PC-3 (cell line): ENCODE results near the gene JARID2. TPM values are rescaled to one million over a fixed set of nuclear protein-coding genes. Genes with fewer than 3 reads are reported as not detected.

Experiments
- ATAC-seq: fragments of 200-7000 bp; cut with Tn5 transposase; 2 replicates; pipeline ENCODE4 v1.9.1; 2020; ENCODE audit warnings: mild to moderate bottlenecking, moderate library complexity
- BruUV-seq: library from RNA; stranded (reverse); fragments of 400-500 nt; replicated peaks from 2 replicates; lab custom pipeline; 2021; lab: Mats Ljungman, UMichigan
- CTCF ChIA-PET: fragments of 300-600 bp; sonication (Branson Sonifier 250); formaldehyde crosslinking; loops from one replicate; lab custom pipeline; 2022; ENCODE audit warnings: antibody characterized with exemption; lab: Charles Lee
- POLR2A ChIA-PET: fragments of 300-600 bp; sonication (Branson Sonifier 250); formaldehyde crosslinking; loops from one replicate; lab custom pipeline; 2022; ENCODE audit warnings: antibody characterized with exemption; ENCODE audit not compliant: unreplicated experiment; lab: Charles Lee
- DNase-seq: peaks from one replicate; pipeline ENCODE4 v3.0.0-alpha.2; 2015
- H2AFZ ChIP-seq: fragments of 300-600 bp; sonication (generic); 2 replicates; pipeline ENCODE4 v1.6.0; 2016; ENCODE audit warnings: antibody characterized with exemption, low read length
- H3F3A ChIP-seq: fragments of 300-600 bp; sonication (generic); one replicate; pipeline ENCODE4 v1.6.0; 2017; ENCODE audit warnings: antibody characterized with exemption, low read length, control low read depth, mild to moderate bottlenecking; ENCODE audit not compliant: unreplicated experiment
- H3K27ac ChIP-seq: fragments of 300-600 bp; sonication (generic); 2 replicates; pipeline ENCODE4 v1.5.1; 2016; ENCODE audit warnings: mild to moderate bottlenecking, low read length
- H3K27me3 ChIP-seq: fragments of 300-600 bp; sonication (generic); 2 replicates; pipeline ENCODE4 v1.6.1; 2016; ENCODE audit warnings: low read length, mixed read lengths
- H3K36me3 ChIP-seq: fragments of 300-600 bp; sonication (generic); 2 replicates; pipeline ENCODE4 v1.6.1; 2016; ENCODE audit warnings: low read depth, mixed run types, low read length, mixed read lengths
- H3K4me1 ChIP-seq: fragments of 300-600 bp; sonication (generic); 2 replicates; pipeline ENCODE4 v1.5.1; 2016; ENCODE audit warnings: low read length; ENCODE audit not compliant: insufficient read depth
- H3K4me2 ChIP-seq: fragments of 300-600 bp; sonication (generic); 2 replicates; pipeline ENCODE4 v1.6.0; 2016; ENCODE audit warnings: low read length
- H3K4me3 ChIP-seq: fragments of 300-600 bp; sonication (generic); 2 replicates; pipeline ENCODE4 v1.5.1; 2016; ENCODE audit warnings: mild to moderate bottlenecking, low read length, mixed read lengths
- H3K79me2 ChIP-seq: fragments of 300-600 bp; sonication (generic); 2 replicates; pipeline ENCODE4 v1.6.1; 2017; ENCODE audit warnings: low read length, mixed read lengths
- H3K9ac ChIP-seq: fragments of 300-600 bp; sonication (generic); 2 replicates; pipeline ENCODE4 v1.6.0; 2016; ENCODE audit warnings: mild to moderate bottlenecking, low read length
- H3K9me2 ChIP-seq: fragments of 300-600 bp; sonication (generic); replicated peaks from 2 replicates; pipeline ENCODE4 v1.6.1; 2016; ENCODE audit warnings: mixed run types, low read length, mixed read lengths
- H3K9me3 ChIP-seq: fragments of 300-600 bp; sonication (generic); 2 replicates; pipeline ENCODE4 v1.6.1; 2016; ENCODE audit warnings: low read length, mixed read lengths
- H4K20me1 ChIP-seq: fragments of 300-600 bp; sonication (generic); 2 replicates; pipeline ENCODE4 v1.6.1; 2016; ENCODE audit warnings: low read length, mixed read lengths
- CTCF ChIP-seq: fragments of 300-600 bp; sonication (generic); conservative IDR thresholded peaks from 2 replicates; pipeline ENCODE4 v1.5.1; 2017; ENCODE audit warnings: antibody characterized with exemption, low read depth, mild to moderate bottlenecking, low read length
- EZH2 ChIP-seq: fragments of 300-600 bp; sonication (generic); IDR thresholded peaks from one replicate; pipeline ENCODE4 v1.6.1; 2017; ENCODE audit warnings: antibody characterized with exemption, mild to moderate bottlenecking, low read length; ENCODE audit not compliant: unreplicated experiment
- EZH2phosphoT487 ChIP-seq: fragments of 300-600 bp; sonication (generic); IDR thresholded peaks from 2 replicates; pipeline ENCODE4 v1.6.1; 2018; ENCODE audit warnings: mild to moderate bottlenecking, antibody characterized with exemption, low read length, borderline replicate concordance
- intact Hi-C: fragments of 100-400 bp; cut with micrococcal nuclease; formaldehyde crosslinking; loops from 2 replicates; pipeline ENCODE4 v1.9.0; 2023
- total RNA-seq: library from RNA; depleted of rRNA; stranded (reverse); fragments of >200 nt; gene quantifications from 2 replicates; pipeline ENCODE4 v1.2.3, GENCODE V29; 2014

The JARID2 gene
- total RNA-seq, 1 experiment from 2014 or later = 11.0 TPM

GRCh38 chr6:15363164-15363522, 117.3 kb downstream of the JARID2 start:
- Histone ChIP-seq H3K27me3 (no peaks in the 10 kb centered on the region), H3K9me3 (no peaks in the 10 kb centered on the region), H3K9ac (no peak overlapping the region), H3K4me1 (peaks cover 20% of the 10 kb centered on the region), H3K36me3 (0 out of 2 replicates have a peak, but pooled peaks cover 2% of the 10 kb centered on the region), H3K79me2 (peaks cover 88% of the 10 kb centered on the region), H3K4me2 (no peak overlapping the region), H3K4me3 (no peak overlapping the region), H4K20me1 (0 out of 2 replicates have a peak, but pooled peaks cover 7% of the 10 kb centered on the region), H3K27ac (no peak overlapping the region), H3K9me2 (no peaks in the 10 kb centered on the region), H3F3A (no peaks in the 10 kb centered on the region), H2AFZ (no peak overlapping the region)
- TF ChIP-seq CTCF = no peak
- TF ChIP-seq EZH2phosphoT487 = no peak
- TF ChIP-seq EZH2 = no peak
- no TSS peak for BruUV-seq
- intact Hi-C loops = no loop called here
- ATAC-seq (no peak), DNase-seq (no peak)
- ChIA-PET POLR2A (no interaction called here), CTCF (no interaction called here)

GRCh38 chr6:15363523-15364400, 117.9 kb downstream of the JARID2 start:
- ChIA-PET POLR2A (no interaction called here), CTCF (no interaction called here)
- no peaks in the 10 kb centered on the region for H3K27me3 ChIP-seq
- no peaks in the 10 kb centered on the region for H3F3A ChIP-seq
- no peaks in the 10 kb centered on the region for H3K9me3 ChIP-seq
- intact Hi-C loops = no loop called here
- ATAC-seq (no peak), DNase-seq (no peak)
- BruUV-seq = no TSS peak
- no peak overlapping the region for H3K27ac ChIP-seq
- H3K4me3 ChIP-seq = no peak overlapping the region
- H3K4me2 ChIP-seq = no peak overlapping the region
- no peaks in the 10 kb centered on the region for H3K9me2 ChIP-seq
- 0 out of 2 replicates have a peak, but pooled peaks cover 3% of the 10 kb centered on the region for H3K36me3 ChIP-seq
- H2AFZ ChIP-seq = no peak overlapping the region
- TF ChIP-seq EZH2phosphoT487 (no peak), CTCF (no peak), EZH2 (no peak)
- H4K20me1 ChIP-seq = 0 out of 2 replicates have a peak, but pooled peaks cover 7% of the 10 kb centered on the region
- H3K79me2 ChIP-seq = peaks cover 89% of the 10 kb centered on the region
- H3K9ac ChIP-seq = no peak overlapping the region
- H3K4me1 ChIP-seq = peaks cover 18% of the 10 kb centered on the region

- CTCF ChIA-PET = interaction anchor here (0.5 kb wide), 1 partner anchor 914 kb away, joined by 3 read pairs; no protein-coding TSS in a partner anchor
- BruUV-seq = no TSS peak
- ATAC-seq = no peak
Measured at GRCh38 chr6:15364401-15365037, 118.7 kb downstream of the JARID2 start.

More at GRCh38 chr6:15364401-15365037, 118.7 kb downstream of the JARID2 start:
- 0 out of 2 replicates have a peak, but pooled peaks cover 3% of the 10 kb centered on the region for H3K36me3 ChIP-seq
- no peak overlapping the region for H3K4me2 ChIP-seq
- no peak for DNase-seq
- no peak overlapping the region for H3K9ac ChIP-seq
- H3K27ac ChIP-seq = no peak overlapping the region
- H3K9me2 ChIP-seq = no peaks in the 10 kb centered on the region
- H3K79me2 ChIP-seq = peaks cover 91% of the 10 kb centered on the region
- no peaks in the 10 kb centered on the region for H3F3A ChIP-seq
- intact Hi-C loops = no loop called here
- TF ChIP-seq EZH2phosphoT487 = no peak
- no peak for TF ChIP-seq CTCF
- TF ChIP-seq EZH2 = no peak
- H3K4me1 ChIP-seq = peaks cover 11% of the 10 kb centered on the region
- 0 out of 2 replicates have a peak, but pooled peaks cover 7% of the 10 kb centered on the region for H4K20me1 ChIP-seq
- POLR2A ChIA-PET = no interaction called here
- no peak overlapping the region for H3K4me3 ChIP-seq
- H3K27me3 ChIP-seq = no peaks in the 10 kb centered on the region
- no peak overlapping the region for H2AFZ ChIP-seq
- no peaks in the 10 kb centered on the region for H3K9me3 ChIP-seq
